Activated T-helper 1 cell treated with Interleukin-2 at 50 U/mL for 16 hours (primary cell): Measurements from ENCODE around the gene KCNK10.
"Not testable (repeated sequence)": the region's sequence is repeated elsewhere in the genome, so short reads cannot be mapped to it uniquely, and the experiment has no call there.

Experiments used
- DNase-seq: peaks from one replicate; pipeline ENCODE4 v3.0.0-alpha.2; 2020; ENCODE audit warnings: low read depth

Gene KCNK10

DNA sequence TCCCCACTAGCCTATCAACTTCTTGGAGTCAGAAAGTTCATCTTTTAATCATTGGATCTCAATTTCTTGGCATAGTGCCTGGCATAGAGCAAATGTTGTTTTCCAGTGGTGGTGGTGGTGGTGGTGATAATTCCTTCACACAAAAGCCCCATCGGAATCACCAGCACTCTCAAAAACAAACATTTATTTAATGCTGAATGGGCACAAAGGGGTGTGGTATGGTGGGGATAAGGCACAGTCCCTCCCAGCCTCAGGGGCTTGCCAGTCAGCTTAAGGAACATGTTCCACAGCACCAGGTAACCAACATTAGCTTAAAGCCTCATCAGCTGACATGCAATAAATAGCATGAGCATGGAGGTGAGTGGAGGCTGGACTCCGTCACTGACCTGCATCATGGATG is 56.6 kb downstream of the KCNK10 start:
- no peak for DNase-seq

DNA sequence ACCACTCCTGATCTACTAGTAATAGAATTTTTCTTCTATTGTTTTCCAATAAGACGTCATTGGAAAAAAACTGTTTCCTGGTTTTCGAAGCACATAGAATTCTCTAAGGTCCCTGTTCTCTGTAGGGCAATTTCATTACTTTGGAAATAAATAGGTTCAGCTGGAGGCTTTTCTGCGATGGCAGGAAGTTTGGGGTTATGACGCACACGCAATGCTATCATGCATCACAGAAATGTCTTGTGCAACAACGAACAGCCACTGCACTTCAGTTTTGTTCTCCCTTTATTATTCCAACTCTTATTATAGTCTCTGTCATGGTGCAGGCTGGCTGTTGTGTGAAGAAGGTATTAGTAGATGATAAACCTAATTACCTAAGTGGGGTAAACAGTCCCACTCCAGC is 59.0 kb downstream of the KCNK10 start:
- no peak for DNase-seq

- DNase-seq = not testable (repeated sequence)
Observed at GRCh38 chr14:88261302-88261701, 61.8 kb downstream of the KCNK10 start.

DNA sequence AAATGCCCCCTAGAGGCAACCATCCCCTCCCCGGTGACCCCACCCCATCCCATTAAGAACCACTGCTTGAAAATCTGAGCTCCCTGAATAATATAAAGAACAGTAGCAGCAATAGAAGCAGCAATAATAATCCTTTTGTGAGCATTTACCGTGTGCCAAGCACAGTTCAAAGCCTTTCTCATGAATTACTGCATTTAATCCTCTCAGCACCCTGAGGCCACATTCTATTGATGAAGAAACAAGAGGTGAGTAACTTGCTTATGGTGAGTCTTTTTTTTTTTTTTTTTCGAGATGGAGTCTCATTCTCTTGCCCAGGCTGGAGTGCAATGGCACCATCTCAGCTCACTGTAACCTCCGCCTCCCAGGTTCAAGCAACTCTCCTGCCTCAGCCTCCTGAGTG is 65.0 kb downstream of the KCNK10 start:
- no peak for DNase-seq

- DNase-seq = no peak
Observed at GRCh38 chr14:88256997-88257950, 65.8 kb downstream of the KCNK10 start.

GRCh38 chr14:88255798-88256197 is 67.3 kb downstream of the KCNK10 start:
- DNase-seq = no peak

- DNase-seq = no peak
Observed at GRCh38 chr14:88255196-88255595, 67.9 kb downstream of the KCNK10 start.

DNA sequence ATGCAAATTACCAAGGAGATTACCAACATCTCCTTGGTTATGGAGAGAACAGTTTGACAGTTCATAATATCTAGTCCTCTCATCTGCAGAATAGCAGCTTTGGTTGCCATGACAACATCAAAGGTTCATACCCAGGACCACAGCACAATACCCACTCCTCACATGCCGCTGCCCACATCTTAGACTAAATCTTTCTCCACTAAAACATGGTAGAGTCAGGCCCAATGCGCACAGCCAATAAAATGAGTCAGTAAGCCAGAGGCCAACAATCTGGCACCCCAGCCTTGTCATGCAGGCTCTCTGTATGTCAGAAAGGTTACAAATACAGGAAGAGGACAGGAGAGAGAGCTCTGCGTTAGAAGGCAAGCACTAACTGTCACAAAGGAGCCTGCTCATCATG is 70.6 kb downstream of the KCNK10 start:
- DNase-seq = no peak

GRCh38 chr14:88251650-88252049 is 71.4 kb downstream of the KCNK10 start:
- DNase-seq = no peak

- no peak for DNase-seq
Observed at GRCh38 chr14:88249266-88249665, 73.8 kb downstream of the KCNK10 start.

DNA sequence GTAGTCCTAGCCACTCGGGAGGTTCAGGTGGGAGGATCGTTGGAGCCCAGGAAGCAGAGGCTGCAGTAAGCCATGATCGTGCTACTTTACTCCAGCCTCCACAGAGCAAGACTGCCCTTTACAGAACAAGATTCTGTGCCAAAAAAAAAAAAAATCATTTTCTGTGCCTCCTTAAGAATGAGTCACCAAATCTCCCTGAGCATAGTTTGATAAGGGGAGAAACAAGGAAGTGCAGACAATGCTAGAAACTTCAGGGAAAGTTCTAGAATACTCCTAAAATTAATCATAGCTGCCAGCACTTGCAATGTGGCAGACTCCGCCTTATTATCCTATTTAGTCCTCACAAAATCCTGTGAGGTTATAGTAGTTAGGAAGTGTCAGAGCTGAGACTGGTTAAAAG is 74.5 kb downstream of the KCNK10 start:
- DNase-seq = no peak

DNA sequence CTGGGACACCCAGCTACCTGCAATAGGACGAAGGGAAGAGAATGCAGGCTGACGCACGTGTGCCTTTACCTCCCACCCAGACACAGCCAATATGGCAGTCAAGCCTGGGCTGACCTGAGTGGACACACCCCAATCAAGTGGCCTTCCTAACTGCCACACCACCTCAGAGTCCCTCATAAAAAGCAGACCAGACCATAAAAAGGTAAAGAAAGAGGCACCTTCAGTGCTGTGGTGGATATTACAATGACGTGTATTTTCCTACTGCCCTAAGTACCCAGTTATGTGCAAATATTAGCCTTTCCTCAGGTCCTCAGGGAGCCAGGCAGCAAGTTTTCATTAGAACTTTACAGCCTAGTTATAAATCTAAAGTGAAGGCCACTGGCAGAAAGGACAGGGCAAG is 75.8 kb downstream of the KCNK10 start:
- no peak for DNase-seq

- no peak for DNase-seq
Observed at GRCh38 chr14:88245321-88245720, 77.7 kb downstream of the KCNK10 start.

DNA sequence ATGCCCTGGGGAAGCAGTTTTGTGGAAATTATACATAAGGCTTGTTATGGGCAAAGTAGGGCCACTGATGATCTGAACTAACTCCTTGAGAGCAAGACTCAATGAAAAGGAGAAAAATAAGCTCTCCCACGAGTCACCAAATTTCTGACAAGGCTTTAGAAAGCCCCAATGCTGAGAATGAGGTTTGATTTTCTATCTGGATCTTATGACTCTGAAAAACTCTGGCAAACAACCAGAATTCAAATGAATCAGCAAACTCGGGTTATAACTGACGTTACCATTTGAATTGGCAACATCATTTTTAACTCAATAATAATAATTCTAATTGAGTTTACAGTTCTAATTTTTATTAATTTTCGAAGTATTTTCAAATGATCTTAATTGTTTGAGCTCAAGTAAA is 79.1 kb downstream of the KCNK10 start:
- no peak for DNase-seq

- DNase-seq = no peak
Observed at GRCh38 chr14:88242446-88242845, 80.6 kb downstream of the KCNK10 start.

- no peak for DNase-seq
Observed at GRCh38 chr14:88241810-88242209, 81.3 kb downstream of the KCNK10 start.

GRCh38 chr14:88234442-88234841 is 88.6 kb downstream of the KCNK10 start:
- DNase-seq = no peak

DNA sequence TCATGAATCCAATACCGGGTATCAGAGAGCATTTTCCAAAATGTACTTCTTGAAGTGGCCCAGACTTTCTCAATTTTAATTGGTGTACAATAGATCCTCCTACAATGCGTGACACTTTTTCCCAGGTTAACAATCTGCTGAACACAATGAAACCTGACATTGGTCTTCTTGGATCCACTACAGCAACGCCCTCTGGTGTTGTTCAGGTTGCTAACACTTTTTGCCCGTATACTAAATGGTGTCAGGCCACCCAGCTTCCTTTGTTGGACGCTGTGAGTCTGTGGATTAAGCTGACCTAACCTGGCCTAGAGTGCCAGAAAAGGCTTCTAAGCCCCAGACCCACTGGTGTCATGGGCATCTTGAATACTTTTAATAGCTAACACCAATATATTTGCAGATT is 89.2 kb downstream of the KCNK10 start:
- DNase-seq = no peak

- DNase-seq = no peak
Observed at GRCh38 chr14:88232771-88233170, 90.3 kb downstream of the KCNK10 start.

DNA sequence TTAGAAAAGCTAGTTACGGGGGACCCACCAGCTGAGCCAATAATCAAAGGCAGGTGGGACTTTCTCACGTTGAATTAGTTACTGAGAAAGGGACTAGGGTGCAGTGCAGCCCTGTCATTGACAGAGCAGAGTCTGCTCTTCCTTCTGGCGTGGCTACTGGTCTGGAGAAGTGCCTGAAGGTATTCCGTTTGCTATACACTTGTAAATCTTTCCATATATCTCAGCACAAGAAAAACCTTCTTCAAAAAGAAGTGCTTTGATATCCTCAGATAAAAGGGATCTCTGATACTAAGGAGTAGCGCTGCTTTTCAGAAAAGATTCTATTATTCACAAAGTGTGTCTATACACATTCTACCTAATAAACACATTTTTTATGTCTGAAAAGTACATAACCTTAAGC is 91.5 kb downstream of the KCNK10 start:
- no peak for DNase-seq

GRCh38 chr14:88229428-88229827 is 93.6 kb downstream of the KCNK10 start:
- no peak for DNase-seq

- no peak for DNase-seq
Observed at GRCh38 chr14:88228522-88229236, 94.4 kb downstream of the KCNK10 start.

- no peak for DNase-seq
Observed at GRCh38 chr14:88227693-88228092, 95.4 kb downstream of the KCNK10 start.
